Osteoblast (primary cell): Measurements from ENCODE around the gene CEBPE. TPM values are rescaled to one million over a fixed set of nuclear protein-coding genes. Genes with fewer than 3 reads are reported as not detected.

Experiments
- DNase-seq: peaks from one replicate; pipeline ENCODE4 v3.0.0; 2011; ENCODE audit warnings: low spot score, mixed read lengths; ENCODE audit not compliant: insufficient read length; ENCODE audit errors: missing footprints
- H2AFZ ChIP-seq: 2 replicates; pipeline ENCODE4 v1.6.0; 2011; ENCODE audit warnings: mild to moderate bottlenecking, low read length
- H3K27ac ChIP-seq: 2 replicates; pipeline ENCODE4 v1.5.1; 2011; ENCODE audit warnings: mild to moderate bottlenecking, low read depth, low read length, moderate library complexity
- H3K27me3 ChIP-seq: 2 replicates; pipeline ENCODE4 v1.6.0; 2012; ENCODE audit warnings: mild to moderate bottlenecking, control low read depth, inconsistent platforms, low read length, moderate library complexity; ENCODE audit not compliant: insufficient read depth
- H3K36me3 ChIP-seq: 2 replicates; pipeline ENCODE4 v1.5.1; 2011; ENCODE audit warnings: mild to moderate bottlenecking, low read length, control low read depth, moderate library complexity; ENCODE audit not compliant: insufficient read depth
- H3K4me1 ChIP-seq: 2 replicates; pipeline ENCODE4 v1.5.1; 2011; ENCODE audit warnings: mild to moderate bottlenecking, low read length, control low read depth, moderate library complexity; ENCODE audit not compliant: insufficient read depth
- H3K4me2 ChIP-seq: 2 replicates; pipeline ENCODE4 v1.6.0; 2011; ENCODE audit warnings: mild to moderate bottlenecking, low read length; ENCODE audit not compliant: insufficient read depth
- H3K4me3 ChIP-seq: fragments of 200-600 bp; sonication (generic); 3 replicates; pipeline ENCODE4 v1.5.1; 2012; ENCODE audit warnings: mild to moderate bottlenecking, low read length, inconsistent platforms; ENCODE audit not compliant: insufficient read depth
- H3K79me2 ChIP-seq: 2 replicates; pipeline ENCODE4 v1.6.0; 2012; ENCODE audit warnings: mild to moderate bottlenecking, low read length, control low read depth, inconsistent platforms; ENCODE audit not compliant: insufficient read depth
- H3K9me3 ChIP-seq: 2 replicates; pipeline ENCODE4 v1.5.1; 2011; ENCODE audit warnings: low read depth, low read length, control low read depth
- H4K20me1 ChIP-seq: 2 replicates; pipeline ENCODE4 v1.6.0; 2012; ENCODE audit warnings: mild to moderate bottlenecking, low read length, control low read depth; ENCODE audit not compliant: insufficient read depth
- CTCF ChIP-seq: IDR thresholded peaks from 2 replicates; pipeline ENCODE4 v1.5.1; 2011; ENCODE audit warnings: mild to moderate bottlenecking, low read depth, low read length, moderate library complexity; ENCODE audit errors: extremely low read depth
- total RNA-seq: library from RNA; depleted of rRNA; stranded (reverse); fragments of >200 nt; gene quantifications from 2 replicates; pipeline ENCODE4 v1.2.3, GENCODE V29; 2012

Gene CEBPE
- total RNA-seq, 1 donor: not detected

GRCh38 chr14:23153851-23154796, 35.1 kb upstream of the CEBPE start:
- Histone ChIP-seq H3K4me2 (peak overlapping the region; percentile 74), H2AFZ (peak overlapping the region; percentile 77), H3K79me2 (no peaks in the 10 kb centered on the region), H4K20me1 (no peaks in the 10 kb centered on the region), H3K27me3 (no peaks in the 10 kb centered on the region), H3K27ac (peak overlapping the region; percentile 78), H3K4me1 (peaks cover 23% of the 10 kb centered on the region), H3K9me3 (no peaks in the 10 kb centered on the region), H3K4me3 (peak overlapping the region; percentile 49), H3K36me3 (no peaks in the 10 kb centered on the region)
- peak; percentile 85 for DNase-seq
- TF ChIP-seq CTCF: no peak

GRCh38 chr14:23151342-23151741, 32.3 kb upstream of the CEBPE start:
- H2AFZ ChIP-seq: no peak overlapping the region
- no peaks in the 10 kb centered on the region for H3K9me3 ChIP-seq
- no peak overlapping the region for H3K27ac ChIP-seq
- peaks cover 23% of the 10 kb centered on the region for H3K4me1 ChIP-seq
- no peak overlapping the region for H3K4me2 ChIP-seq
- H3K79me2 ChIP-seq: no peaks in the 10 kb centered on the region
- no peak overlapping the region for H3K4me3 ChIP-seq
- TF ChIP-seq CTCF: no peak
- no peaks in the 10 kb centered on the region for H3K36me3 ChIP-seq
- no peak for DNase-seq
- no peaks in the 10 kb centered on the region for H4K20me1 ChIP-seq
- no peaks in the 10 kb centered on the region for H3K27me3 ChIP-seq

GRCh38 chr14:23149745-23150144, 30.7 kb upstream of the CEBPE start:
- Histone ChIP-seq H3K27ac (no peak overlapping the region), H3K9me3 (no peaks in the 10 kb centered on the region), H2AFZ (no peak overlapping the region), H4K20me1 (no peaks in the 10 kb centered on the region), H3K27me3 (no peaks in the 10 kb centered on the region), H3K36me3 (no peaks in the 10 kb centered on the region), H3K4me3 (no peak overlapping the region), H3K4me1 (peaks cover 17% of the 10 kb centered on the region), H3K79me2 (no peaks in the 10 kb centered on the region), H3K4me2 (no peak overlapping the region)
- no peak for TF ChIP-seq CTCF
- no peak for DNase-seq

- H3K4me2 ChIP-seq: no peak overlapping the region
- peaks cover 6% of the 10 kb centered on the region for H3K4me1 ChIP-seq
- H3K9me3 ChIP-seq: no peaks in the 10 kb centered on the region
- no peak overlapping the region for H2AFZ ChIP-seq
- no peaks in the 10 kb centered on the region for H4K20me1 ChIP-seq
- H3K79me2 ChIP-seq: no peaks in the 10 kb centered on the region
- H3K27me3 ChIP-seq: no peaks in the 10 kb centered on the region
- H3K27ac ChIP-seq: no peak overlapping the region
- no peak overlapping the region for H3K4me3 ChIP-seq
- DNase-seq: no peak
- no peaks in the 10 kb centered on the region for H3K36me3 ChIP-seq
- no peak for TF ChIP-seq CTCF
Observed at GRCh38 chr14:23148591-23149249, 29.7 kb upstream of the CEBPE start.
